GM12801 (cell line): Measurements from ENCODE around the gene PFDN2.

ENCODE experiments used
- TF ChIP-seq, protein P1 (sequence below): IDR thresholded peaks from one replicate; pipeline ENCODE4 v1.5.1; 2011; ENCODE audit warnings: control low read depth; ENCODE audit not compliant: insufficient read length; ENCODE audit errors: extremely low read depth

Gene PFDN2

DNA sequence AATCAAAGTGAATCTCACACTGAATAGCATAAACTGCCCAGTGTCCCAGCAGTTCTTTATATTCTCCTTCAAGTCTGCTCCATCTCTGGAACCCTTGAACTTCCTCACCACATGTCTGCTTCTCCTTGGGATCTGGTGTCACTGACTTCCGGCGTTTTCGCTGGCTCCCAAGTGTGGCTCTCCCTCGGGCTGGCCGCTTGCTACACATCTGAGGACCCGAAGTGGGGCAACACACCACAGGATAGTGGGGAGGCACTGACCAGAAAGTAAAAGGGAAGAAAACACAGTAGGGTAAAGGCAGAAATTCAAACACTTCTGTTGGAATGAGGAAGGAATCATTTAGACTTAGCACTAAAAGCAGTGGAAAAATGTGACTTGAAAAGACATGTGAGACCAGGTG is 5.1 kb upstream of the PFDN2 start:
- TF ChIP-seq, protein P1, sequence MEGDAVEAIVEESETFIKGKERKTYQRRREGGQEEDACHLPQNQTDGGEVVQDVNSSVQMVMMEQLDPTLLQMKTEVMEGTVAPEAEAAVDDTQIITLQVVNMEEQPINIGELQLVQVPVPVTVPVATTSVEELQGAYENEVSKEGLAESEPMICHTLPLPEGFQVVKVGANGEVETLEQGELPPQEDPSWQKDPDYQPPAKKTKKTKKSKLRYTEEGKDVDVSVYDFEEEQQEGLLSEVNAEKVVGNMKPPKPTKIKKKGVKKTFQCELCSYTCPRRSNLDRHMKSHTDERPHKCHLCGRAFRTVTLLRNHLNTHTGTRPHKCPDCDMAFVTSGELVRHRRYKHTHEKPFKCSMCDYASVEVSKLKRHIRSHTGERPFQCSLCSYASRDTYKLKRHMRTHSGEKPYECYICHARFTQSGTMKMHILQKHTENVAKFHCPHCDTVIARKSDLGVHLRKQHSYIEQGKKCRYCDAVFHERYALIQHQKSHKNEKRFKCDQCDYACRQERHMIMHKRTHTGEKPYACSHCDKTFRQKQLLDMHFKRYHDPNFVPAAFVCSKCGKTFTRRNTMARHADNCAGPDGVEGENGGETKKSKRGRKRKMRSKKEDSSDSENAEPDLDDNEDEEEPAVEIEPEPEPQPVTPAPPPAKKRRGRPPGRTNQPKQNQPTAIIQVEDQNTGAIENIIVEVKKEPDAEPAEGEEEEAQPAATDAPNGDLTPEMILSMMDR = no peak

- TF ChIP-seq, protein P1 = no peak
Measured at GRCh38 chr1:161121834-161122233, 4.0 kb upstream of the PFDN2 start.

DNA sequence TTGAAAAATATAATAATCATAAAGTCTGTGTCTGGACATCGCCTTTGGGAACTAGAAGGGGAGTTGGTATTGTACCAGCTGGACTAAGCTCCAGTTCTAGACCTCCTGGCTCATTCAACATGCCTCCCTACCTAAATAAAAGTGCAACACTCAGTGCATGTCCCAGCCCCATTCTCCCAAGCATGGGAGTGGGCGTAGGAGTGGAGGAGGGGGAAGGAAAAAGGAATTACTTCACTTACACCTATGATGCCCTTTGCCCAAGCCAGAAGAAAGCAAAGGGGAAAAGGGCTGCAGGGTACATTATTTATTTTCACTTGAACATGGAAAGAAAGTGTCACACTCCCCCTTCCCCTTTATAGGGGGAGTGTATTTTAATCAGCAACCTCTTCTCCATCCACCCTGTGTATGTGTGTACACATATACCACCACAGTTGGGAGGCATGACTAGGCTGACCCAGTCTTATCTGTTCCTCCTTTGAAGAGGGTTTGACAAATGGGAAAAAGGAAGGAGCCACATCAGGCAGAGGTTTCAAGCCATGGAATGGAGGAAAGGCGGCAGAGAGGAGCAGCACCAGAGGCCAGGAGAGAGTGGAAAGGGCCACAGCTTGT is 3.3 kb upstream of the PFDN2 start:
- TF ChIP-seq, protein P1 = no peak

DNA sequence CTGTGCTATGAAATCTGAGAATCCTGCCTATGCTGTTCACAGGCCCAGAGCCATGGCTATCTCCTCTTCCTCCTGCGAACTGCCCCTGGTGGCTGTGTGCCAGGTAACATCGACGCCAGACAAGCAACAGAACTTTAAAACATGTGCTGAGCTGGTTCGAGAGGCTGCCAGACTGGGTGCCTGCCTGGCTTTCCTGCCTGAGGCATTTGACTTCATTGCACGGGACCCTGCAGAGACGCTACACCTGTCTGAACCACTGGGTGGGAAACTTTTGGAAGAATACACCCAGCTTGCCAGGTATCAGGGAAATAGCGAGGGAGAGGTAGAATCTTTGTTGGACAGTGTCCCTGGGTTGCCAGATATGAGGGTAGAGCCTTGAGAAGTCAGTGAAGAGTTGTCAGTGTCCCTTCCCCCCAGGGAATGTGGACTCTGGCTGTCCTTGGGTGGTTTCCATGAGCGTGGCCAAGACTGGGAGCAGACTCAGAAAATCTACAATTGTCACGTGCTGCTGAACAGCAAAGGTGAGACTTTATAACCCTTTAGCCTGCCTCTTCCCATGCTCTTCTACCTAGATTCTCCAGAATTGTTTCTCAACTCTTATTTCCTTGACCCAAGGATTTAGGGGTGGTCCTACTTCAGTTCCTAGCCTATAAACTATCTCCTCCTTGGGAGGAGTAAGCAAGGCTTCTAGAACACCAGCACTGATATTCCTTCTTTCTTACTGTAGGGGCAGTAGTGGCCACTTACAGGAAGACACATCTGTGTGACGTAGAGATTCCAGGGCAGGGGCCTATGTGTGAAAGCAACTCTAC is 1.5 kb upstream of the PFDN2 start:
- TF ChIP-seq, protein P1 = no peak

DNA sequence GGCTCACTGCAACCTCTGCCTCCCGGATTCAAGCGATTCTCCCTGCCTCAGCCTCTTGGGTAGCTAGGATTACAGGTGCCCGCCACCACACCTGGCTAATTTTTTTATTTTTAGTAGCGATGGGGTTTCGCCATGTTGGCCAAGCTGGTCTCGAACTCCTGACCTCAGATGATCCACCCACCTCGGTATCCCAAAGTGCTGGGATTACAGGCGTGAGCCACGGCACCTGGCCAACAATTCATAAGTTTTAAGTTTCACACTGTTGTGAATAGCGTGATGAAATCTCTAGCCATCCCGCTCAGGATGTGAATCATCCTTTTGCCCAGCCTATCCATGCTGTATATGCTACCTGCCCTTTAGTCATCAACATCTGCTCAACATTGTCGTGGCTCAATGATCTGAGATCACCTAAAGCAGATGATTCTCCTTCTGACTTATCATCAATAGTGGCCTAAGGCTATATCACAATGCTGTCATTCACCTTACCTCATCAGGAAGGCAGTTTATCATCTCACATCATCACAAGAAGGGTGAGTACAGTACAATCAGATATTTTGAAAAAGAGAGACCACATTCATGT is 2.6 kb downstream of the PFDN2 start:
- TF ChIP-seq, protein P1 = no peak

GRCh38 chr1:161114556-161114955 is 3.3 kb downstream of the PFDN2 start:
- TF ChIP-seq, protein P1 = no peak

DNA sequence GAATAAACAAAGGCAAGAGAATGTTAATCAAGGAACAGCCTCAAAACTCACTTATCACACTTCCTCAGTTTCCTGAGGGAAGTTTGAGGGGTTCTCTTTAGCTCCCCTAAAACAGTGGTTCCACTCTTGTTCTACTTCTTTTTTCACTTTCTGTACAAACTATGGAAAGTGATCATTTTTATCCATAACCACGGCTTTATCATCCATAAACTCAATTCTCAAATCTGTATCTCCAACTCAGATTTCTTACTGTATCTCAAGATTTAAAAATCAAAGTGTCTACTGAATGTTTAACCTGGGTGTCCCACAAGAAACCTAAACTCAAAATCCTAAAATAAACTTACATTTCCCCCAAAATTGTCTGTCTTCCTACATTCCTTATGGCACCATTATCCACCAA is 3.9 kb downstream of the PFDN2 start:
- TF ChIP-seq, protein P1 = no peak
